Right atrium auricular region (tissue), 2 donors: ENCODE measurements around the gene NPR3. TPM values are rescaled to one million over a fixed set of nuclear protein-coding genes. Genes with fewer than 3 reads are reported as not detected.

Experiments
- DNase-seq: peaks from one replicate; pipeline ENCODE4 v3.0.0-alpha.2; 2019; ENCODE audit warnings: low spot score
- H3K27ac ChIP-seq, 2 donors: fragments of 200-600 bp; sonication (generic); 1 replicate in 1 of 2; 2 replicates in 1 of 2; pipeline ENCODE4 v1.5.1; 2016 to 2019
- H3K27me3 ChIP-seq, 2 donors: fragments of 200-600 bp; sonication (generic); one replicate each; pipeline versions ENCODE4 v1.5.1 to v1.6.0; 2017 to 2019
- H3K36me3 ChIP-seq: fragments of 200-600 bp; sonication (generic); one replicate; pipeline ENCODE4 v1.5.1; 2016
- H3K4me1 ChIP-seq, 2 donors: fragments of 200-600 bp; sonication (generic); one replicate each; pipeline versions ENCODE4 v1.5.1 to v1.6.0; 2017 to 2019
- H3K4me3 ChIP-seq, 2 donors: fragments of 200-600 bp; sonication (generic); 1 replicate in 1 of 2; 2 replicates in 1 of 2; pipeline ENCODE4 v1.5.1; 2017 to 2019; ENCODE audit warnings: mild to moderate bottlenecking in 1 of 2, moderate library complexity in 1 of 2
- H3K9me3 ChIP-seq, 2 donors: fragments of 200-600 bp; sonication (generic); one replicate each; pipeline ENCODE4 v1.5.1; 2019
- total RNA-seq, 2 donors: library from RNA; depleted of rRNA; stranded (reverse); fragments of >200 nt; gene quantifications; one replicate each; pipeline ENCODE4 v1.1.0, GENCODE V29; 2016
- TF ChIP-seq, protein P1 (sequence below), 2 donors: fragments of 200-600 bp; sonication (generic); IDR thresholded peaks; one replicate each; pipeline ENCODE4 v1.5.1; 2019; ENCODE audit warnings: antibody characterized with exemption in 2 of 2

Gene NPR3
- total RNA-seq, 2 donors from 2014 or later: 22.0 to 51.0 TPM

DNA sequence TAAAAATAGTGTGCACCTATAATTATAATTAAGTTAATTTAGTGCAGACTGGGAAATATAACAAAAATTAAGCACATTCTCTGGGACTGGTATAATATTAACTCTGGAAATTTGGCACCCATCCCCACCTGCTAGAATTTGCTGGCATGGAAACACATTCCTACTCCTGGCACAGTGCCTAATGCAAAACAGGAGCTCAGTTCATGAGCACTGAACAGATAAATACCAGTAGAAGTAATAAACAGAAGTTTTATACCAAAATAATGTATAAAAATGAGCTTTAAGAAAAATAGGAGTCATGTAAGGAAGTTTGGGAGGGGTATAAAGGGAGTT, 23.7 kb upstream of the NPR3 start:
- no peak overlapping the region for H3K4me3 ChIP-seq
- no peaks in the 10 kb centered on the region for H3K27me3 ChIP-seq
- TF ChIP-seq, protein P1, sequence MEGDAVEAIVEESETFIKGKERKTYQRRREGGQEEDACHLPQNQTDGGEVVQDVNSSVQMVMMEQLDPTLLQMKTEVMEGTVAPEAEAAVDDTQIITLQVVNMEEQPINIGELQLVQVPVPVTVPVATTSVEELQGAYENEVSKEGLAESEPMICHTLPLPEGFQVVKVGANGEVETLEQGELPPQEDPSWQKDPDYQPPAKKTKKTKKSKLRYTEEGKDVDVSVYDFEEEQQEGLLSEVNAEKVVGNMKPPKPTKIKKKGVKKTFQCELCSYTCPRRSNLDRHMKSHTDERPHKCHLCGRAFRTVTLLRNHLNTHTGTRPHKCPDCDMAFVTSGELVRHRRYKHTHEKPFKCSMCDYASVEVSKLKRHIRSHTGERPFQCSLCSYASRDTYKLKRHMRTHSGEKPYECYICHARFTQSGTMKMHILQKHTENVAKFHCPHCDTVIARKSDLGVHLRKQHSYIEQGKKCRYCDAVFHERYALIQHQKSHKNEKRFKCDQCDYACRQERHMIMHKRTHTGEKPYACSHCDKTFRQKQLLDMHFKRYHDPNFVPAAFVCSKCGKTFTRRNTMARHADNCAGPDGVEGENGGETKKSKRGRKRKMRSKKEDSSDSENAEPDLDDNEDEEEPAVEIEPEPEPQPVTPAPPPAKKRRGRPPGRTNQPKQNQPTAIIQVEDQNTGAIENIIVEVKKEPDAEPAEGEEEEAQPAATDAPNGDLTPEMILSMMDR (IDR thresholded peaks at IDR 0.05): no peak
- H3K36me3 ChIP-seq: no peaks in the 10 kb centered on the region
- DNase-seq: no peak
- peak overlapping the region in 1 of 2 donors; percentile 51 for H3K27ac ChIP-seq
- peaks cover 0 to 14% of the 10 kb centered on the region in 2 donors for H3K9me3 ChIP-seq
- H3K4me1 ChIP-seq: peaks cover 0 to 11% of the 10 kb centered on the region in 2 donors

DNA sequence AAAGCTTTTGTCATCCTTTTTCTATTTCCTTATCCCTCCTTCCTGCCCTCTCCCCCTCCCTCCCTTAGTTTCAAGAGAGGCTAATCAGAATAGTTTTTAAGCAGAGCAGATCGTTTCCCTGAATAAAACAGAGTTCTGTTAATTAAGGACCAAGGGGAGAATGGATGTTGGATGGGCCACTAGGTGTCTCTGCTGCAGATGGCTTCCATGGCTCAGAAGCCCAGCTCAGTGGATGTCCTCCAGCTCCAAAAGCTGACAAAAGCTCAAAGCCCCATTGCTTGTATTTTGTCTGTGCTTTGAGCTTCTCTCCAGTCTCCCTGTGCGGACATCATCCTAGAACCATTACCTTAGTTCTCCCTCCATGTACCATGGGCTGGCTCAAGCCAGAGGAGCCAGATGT, 21.0 kb upstream of the NPR3 start:
- Histone ChIP-seq H3K27me3 (no peaks in the 10 kb centered on the region), H3K27ac (no peak overlapping the region), H3K9me3 (no peaks in the 10 kb centered on the region), H3K4me3 (no peak overlapping the region), H3K4me1 (peaks cover 0 to 11% of the 10 kb centered on the region in 2 donors), H3K36me3 (no peaks in the 10 kb centered on the region)
- TF ChIP-seq, protein P1 (IDR thresholded peaks at IDR 0.05): no peak
- DNase-seq: no peak

DNA sequence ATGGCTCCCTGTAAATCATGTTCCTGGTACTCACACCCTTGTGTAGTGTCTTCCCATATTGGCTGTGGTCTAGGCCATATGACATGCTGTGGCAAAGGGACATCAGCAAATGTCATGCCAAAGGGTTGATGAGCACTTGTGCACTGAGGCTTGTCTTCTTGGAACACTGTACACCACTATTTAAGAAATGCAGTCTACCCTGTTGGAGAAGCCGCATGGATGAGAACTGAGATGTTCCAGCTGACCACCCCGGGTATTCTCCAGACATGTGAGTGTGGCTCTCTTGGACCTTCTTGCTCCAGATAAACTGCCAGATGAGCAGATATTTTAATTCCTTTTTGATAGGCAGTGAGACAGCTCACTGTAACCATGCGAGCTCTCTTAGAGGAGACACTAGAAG, 20.5 kb upstream of the NPR3 start:
- Histone ChIP-seq H3K36me3 (no peaks in the 10 kb centered on the region), H3K4me1 (peaks cover 0 to 11% of the 10 kb centered on the region in 2 donors), H3K9me3 (no peaks in the 10 kb centered on the region), H3K4me3 (no peak overlapping the region), H3K27me3 (no peaks in the 10 kb centered on the region), H3K27ac (no peak overlapping the region)
- TF ChIP-seq, protein P1 (IDR thresholded peaks at IDR 0.05): no peak
- no peak for DNase-seq

DNA sequence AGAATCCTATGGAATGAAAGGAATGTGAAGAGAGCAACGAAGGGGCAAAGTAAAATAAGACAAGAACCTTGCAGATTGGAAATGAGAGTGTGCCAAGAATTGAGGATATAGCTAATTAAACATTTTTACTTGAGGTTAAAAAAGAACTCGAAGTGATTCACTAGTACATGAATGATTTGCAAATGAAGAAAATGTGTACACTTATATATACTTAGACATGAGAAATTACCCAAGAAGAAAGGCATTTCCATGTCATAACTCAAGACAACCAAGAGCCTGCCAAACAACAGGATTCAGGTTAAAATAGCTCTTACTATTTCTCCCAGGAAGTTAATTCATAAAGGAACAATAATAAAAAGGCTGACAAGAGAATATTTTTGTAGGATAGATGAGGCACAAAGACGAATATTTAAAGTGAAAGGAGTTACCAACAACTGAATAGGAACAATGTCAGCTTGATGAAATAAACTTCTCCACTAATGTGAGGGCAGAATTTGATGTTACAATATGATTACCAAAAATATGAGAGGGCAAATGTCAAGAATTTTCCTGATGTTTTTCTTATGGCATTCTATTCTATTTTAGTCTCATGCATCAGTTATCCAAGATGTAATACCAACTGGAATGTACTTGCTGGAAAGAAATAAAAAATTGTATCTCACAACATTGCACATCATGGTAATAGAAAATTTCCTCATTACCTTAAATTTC, 18.9 kb upstream of the NPR3 start:
- Histone ChIP-seq H3K36me3 (no peaks in the 10 kb centered on the region), H3K27ac (no peak overlapping the region), H3K4me3 (no peak overlapping the region), H3K27me3 (no peaks in the 10 kb centered on the region), H3K9me3 (no peaks in the 10 kb centered on the region), H3K4me1 (peaks cover 0 to 7% of the 10 kb centered on the region in 2 donors)
- TF ChIP-seq, protein P1 (IDR thresholded peaks at IDR 0.05): no peak
- DNase-seq: no peak

DNA sequence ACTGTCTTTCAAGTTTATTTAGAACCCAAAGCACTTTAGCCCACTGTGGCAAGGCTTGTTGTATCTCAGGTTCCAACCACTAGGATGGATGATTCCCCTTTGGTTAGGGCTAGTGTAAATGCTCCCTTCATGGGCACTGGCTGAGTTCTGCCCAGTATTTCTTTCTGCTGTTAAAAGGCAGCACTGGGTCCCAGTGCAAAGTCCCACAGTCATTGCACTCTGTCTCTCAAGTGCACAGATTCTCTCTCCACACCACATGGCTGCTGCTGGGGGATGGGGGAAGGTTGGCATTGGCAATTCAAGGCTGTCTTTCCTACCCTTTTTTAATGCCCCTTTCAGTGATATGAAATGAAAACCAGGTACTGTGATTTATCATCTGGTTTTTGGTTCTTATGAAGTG, 7.2 kb upstream of the NPR3 start:
- Histone ChIP-seq H3K4me1 (no peaks in the 10 kb centered on the region), H3K9me3 (no peaks in the 10 kb centered on the region), H3K27me3 (no peaks in the 10 kb centered on the region), H3K27ac (no peak overlapping the region), H3K4me3 (no peak overlapping the region), H3K36me3 (no peaks in the 10 kb centered on the region)
- TF ChIP-seq, protein P1 (IDR thresholded peaks at IDR 0.05): no peak
- DNase-seq: no peak
